GM21390 (cell line): ENCODE results near the gene OPN1SW.

Source experiments
- ATAC-seq: cut with Tn5 transposase; IDR thresholded peaks from one replicate; pipeline ENCODE4 v1.9.1; 2021; ENCODE audit not compliant: unreplicated experiment

Gene OPN1SW

GRCh38 chr7:128793181-128793547, 17.6 kb upstream of the OPN1SW start:
- no peak for ATAC-seq

GRCh38 chr7:128792471-128793180, 17.0 kb upstream of the OPN1SW start:
- no peak for ATAC-seq

- ATAC-seq, result no peak
Measured at GRCh38 chr7:128791972-128792327, 16.4 kb upstream of the OPN1SW start.

GRCh38 chr7:128791121-128791971, 15.8 kb upstream of the OPN1SW start, which contains the start of gene CCDC136:
TSS of gene CCDC136 (plus strand) at chr7:128791968. CDS start at chr7:128792412, 444 bp downstream.
- ATAC-seq, result peak; percentile 88

GRCh38 chr7:128790315-128791041, 14.9 kb upstream of the OPN1SW start:
- peak; percentile 36 for ATAC-seq

GRCh38 chr7:128788446-128789412, 13.1 kb upstream of the OPN1SW start:
- ATAC-seq, result no peak

- no peak for ATAC-seq
Measured at GRCh38 chr7:128785738-128786137, 10.1 kb upstream of the OPN1SW start.

- ATAC-seq, result no peak
Measured at GRCh38 chr7:128783143-128783861, 7.7 kb upstream of the OPN1SW start.

GRCh38 chr7:128781851-128782250, 6.3 kb upstream of the OPN1SW start:
- no peak for ATAC-seq

- no peak for ATAC-seq
Measured at GRCh38 chr7:128781126-128781525, 5.5 kb upstream of the OPN1SW start.

GRCh38 chr7:128778946-128779345, 3.4 kb upstream of the OPN1SW start:
- ATAC-seq, result no peak

GRCh38 chr7:128777156-128778123, 1.8 kb upstream of the OPN1SW start:
- ATAC-seq, result no peak

- ATAC-seq, result no peak
Measured at GRCh38 chr7:128774921-128775320, 673 bp downstream of the OPN1SW start.

GRCh38 chr7:128774029-128774689, 1.4 kb downstream of the OPN1SW start:
- no peak for ATAC-seq

- no peak for ATAC-seq
Measured at GRCh38 chr7:128773604-128774003, 2.0 kb downstream of the OPN1SW start.

- no peak for ATAC-seq
Measured at GRCh38 chr7:128770233-128770632, 5.4 kb downstream of the OPN1SW start.

- no peak for ATAC-seq
Measured at GRCh38 chr7:128767475-128768110, 8.0 kb downstream of the OPN1SW start.

- ATAC-seq, result no peak
Measured at GRCh38 chr7:128763541-128763940, 12.1 kb downstream of the OPN1SW start.
